ENCODE data around the gene TOMM70. TPM values are rescaled to one million over a fixed set of nuclear protein-coding genes. Genes with fewer than 3 reads are reported as not detected.
A peak's percentile ranks its signal among the peaks of the same experiment; 100 is the strongest.

TOMM70 gene
- total RNA-seq, 1 experiment from 2014 or later: 91.7 TPM

DNA sequence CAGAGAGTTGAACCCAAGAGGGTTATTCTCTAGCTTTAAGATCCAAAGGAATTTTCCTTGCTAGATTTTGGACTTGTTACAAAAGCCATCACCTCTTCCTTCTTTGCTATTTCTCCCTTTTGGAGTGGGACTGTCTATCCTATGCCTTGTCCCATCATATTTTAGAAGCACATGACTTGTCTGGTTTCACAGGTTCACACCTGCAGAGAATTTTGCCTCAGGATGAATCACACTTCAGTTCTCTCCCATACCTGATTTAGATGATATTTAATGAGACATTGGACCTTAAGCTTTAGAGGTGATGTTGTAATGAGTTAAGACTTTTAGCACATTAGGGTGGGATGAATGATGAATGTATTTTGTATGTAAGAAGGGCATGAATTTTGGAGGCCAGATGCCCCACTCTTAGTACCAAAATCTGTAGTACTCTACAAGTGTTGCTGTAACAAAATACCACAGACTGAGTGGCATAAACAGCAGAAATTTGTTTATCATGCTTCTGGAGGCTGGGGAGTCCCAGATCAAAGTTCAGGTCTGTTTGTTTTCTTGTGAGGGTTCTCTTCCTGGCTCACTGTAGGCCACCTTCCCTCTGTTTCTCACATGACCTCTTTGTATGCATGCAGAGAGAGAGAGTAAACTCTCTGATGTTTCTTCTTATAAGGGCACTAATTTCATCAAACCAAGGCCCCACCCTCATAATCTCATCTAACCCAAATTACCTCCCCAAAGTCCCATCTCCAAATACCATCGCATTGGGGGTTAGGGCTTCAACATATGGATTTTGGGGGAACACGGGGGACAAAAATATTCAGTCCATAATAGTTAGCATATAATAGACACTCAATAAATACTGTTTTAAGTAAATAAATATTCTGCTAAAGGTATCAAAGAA is 10.4 kb upstream of the TOMM70 start:
- no peak for DNase-seq (ENCODE audit: low spot score)

GRCh38 chr3:100407977-100408532 is 7.2 kb upstream of the TOMM70 start:
- no peak for DNase-seq (ENCODE audit: low spot score)

DNA sequence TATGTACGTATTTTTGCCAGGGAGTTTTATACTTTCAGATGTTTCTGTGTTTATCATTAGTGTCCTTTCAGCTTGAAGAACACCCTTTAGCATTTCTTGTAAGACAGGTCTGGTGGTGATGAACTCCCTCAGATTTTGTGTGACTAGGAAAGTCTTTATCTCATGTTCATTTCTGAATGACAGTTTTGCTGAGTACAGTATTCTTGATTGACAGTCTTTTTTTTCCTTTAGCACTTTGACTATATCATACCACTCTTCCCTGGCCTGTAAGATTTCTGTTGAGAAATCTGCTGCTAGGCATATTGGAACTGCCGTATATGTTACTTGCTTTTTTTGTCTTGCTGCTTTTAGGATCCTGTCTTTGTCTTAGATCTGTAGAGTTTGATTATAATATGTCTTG is 6.3 kb upstream of the TOMM70 start:
- no peak for DNase-seq (ENCODE audit: low spot score)

DNA sequence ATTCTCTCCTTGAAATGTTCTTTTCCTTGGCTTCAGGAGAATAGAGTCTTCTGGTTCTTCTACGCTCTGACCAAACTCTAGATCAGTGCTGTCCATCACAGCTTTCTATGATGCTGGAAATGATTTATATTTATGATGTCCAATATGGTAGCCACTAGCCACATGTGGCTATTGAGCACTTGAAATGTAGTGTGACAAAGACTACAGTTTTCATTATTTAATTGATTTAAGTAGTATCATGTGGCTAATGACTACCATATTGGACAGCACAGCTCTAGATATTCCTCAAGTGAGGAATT is 3.3 kb upstream of the TOMM70 start:
- DNase-seq (ENCODE audit: low spot score): no peak

GRCh38 chr3:100403362-100404249 is 2.7 kb upstream of the TOMM70 start:
- DNase-seq (ENCODE audit: low spot score): no peak

DNA sequence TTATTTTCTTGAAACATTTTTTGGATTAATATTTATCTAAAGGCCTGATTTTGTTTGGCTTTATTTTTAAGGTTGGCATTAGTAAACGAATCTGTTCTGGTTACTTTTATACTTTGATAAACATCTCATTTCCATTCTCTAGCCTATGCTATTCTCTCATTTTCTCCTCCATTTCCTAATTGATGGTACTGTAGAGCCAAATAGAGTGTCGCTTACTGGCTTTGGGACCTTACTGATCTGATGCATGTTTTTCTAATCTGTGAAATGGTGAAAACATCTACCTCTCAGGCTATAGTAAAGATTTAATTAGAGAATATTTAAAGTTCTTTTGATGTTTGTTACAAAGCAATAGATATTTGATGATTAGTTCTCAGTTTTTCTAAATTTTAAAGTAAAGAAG is 2.0 kb upstream of the TOMM70 start:
- no peak for DNase-seq (ENCODE audit: low spot score)

GRCh38 chr3:100402256-100402655 is 1.4 kb upstream of the TOMM70 start:
- DNase-seq (ENCODE audit: low spot score): peak; percentile 14

GRCh38 chr3:100401674-100402041 is 769 bp upstream of the TOMM70 start:
- DNase-seq (ENCODE audit: low spot score): no peak

DNA sequence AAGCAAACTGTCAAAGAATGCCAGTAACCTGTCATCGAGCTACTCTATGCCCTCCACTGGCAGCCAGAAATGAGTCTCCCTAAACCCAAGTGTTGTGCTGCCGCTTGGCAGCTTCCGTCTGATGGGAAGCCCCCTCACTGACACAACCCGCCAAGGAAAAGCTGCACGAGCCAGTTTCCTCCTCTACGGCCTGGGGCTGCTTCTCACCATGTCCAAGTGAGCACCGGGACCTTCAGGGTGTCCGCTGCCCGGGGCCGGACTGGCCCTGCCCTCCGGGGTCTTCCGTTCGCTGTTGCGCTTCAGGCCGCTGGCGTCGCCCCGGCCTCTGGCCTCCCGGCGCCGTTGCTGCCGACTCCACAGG is 490 bp downstream of the TOMM70 start:
- DNase-seq (ENCODE audit: low spot score): peak; percentile 9

DNA sequence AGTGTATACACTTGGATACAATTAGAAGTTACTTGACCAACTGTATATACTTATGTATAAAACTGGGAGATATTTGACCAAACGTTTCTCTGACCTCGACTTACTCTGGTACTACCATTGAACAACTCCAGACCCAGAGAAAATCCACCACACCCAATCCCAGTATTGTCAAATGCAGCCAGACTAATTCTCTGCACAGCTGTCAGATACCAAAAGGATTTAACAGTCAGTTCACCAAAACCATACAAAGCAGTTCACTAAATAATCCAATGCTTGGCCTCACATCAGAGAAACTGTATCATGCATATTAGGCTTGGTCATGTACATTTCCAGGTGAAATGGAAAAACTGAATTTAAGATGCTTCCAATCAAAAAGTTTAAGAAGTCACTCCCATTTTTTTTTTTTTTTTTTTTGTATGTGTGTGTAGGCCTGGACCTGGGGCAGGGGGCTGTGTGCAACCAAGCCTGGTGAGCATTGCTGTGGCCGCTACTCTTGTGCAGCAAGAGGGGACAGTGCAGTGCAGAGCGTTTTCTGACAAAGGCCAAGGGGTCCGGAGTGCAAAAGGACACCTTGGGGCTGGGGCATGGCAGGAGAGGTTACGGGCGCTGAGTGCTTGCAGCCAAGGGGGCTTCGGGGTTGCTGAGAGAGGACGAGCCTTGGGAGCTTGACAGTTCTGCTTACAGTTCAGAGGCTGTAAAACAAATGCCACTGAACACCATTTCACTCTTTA is 1.4 kb downstream of the TOMM70 start:
- no peak for DNase-seq (ENCODE audit: low spot score)

GRCh38 chr3:100396967-100397366 is 3.9 kb downstream of the TOMM70 start:
- DNase-seq (ENCODE audit: low spot score): no peak

GRCh38 chr3:100395679-100396431 is 5.0 kb downstream of the TOMM70 start:
- DNase-seq (ENCODE audit: low spot score): no peak

GRCh38 chr3:100389025-100389424 is 11.9 kb downstream of the TOMM70 start:
- no peak for DNase-seq (ENCODE audit: low spot score)

GRCh38 chr3:100386437-100387074 is 14.3 kb downstream of the TOMM70 start:
- no peak for DNase-seq (ENCODE audit: low spot score)

- DNase-seq (ENCODE audit: low spot score): no peak
These were observed 16.0 kb downstream of the TOMM70 start for GRCh38 chr3:100384733-100385525.

- no peak for DNase-seq (ENCODE audit: low spot score)
These were observed 24.6 kb downstream of the TOMM70 start for GRCh38 chr3:100376301-100376700.

DNA sequence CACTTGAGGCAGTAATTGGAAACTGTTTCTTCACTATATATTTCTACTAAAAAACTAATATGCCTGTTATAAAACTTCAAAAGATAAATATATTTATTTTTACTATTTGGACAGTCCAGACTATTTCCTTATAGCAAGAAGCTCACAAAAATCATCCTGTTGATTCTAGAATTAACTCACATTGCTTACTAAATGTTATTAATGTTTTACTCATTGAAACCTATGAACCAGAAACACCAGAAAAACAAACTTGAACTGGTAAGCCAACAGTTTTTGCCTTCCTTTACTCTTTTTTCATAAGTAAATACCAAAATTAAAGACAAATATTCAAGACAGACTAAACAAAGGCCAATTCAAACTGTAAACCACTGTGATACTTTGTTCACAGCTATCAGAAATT is 26.4 kb downstream of the TOMM70 start:
- DNase-seq (ENCODE audit: low spot score): no peak

DNA sequence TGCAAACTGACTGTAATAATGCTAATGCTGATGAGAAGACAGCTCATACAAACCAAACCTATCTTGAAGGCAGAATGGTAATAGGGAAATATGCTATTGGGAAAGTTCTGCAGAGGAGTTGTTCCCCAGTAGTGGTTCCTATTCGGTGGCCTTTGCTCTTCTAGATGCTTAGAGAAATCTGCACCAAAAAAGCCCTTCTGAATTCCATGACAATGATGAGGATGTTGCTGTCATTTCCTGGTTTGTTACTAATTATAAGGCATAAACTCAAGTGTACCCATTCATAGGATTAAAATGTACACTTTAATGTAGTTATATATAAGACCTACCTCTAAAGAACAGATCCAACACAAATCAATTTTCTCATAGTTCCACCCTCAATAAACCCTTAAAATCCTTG is 30.1 kb downstream of the TOMM70 start:
- DNase-seq (ENCODE audit: low spot score): no peak

DNA sequence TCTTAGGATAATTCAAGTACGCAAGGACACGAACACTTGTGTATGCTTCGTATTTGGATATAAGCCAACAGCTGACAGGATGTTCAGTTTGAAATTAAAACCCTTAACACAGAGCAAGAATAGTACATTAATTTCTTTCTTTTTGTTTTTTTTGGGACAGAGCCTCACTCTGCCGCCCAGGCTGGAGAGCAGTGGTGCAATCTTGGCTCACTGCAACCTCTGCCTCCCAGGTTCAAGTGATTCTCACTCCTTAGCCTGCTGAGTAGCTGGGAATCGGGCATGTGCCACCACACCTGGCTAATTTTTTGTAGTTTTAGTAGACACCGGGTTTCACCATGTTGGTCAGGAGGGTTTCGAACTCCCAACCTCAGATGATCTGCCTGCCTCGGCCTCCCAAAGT is 32.4 kb downstream of the TOMM70 start:
- no peak for DNase-seq (ENCODE audit: low spot score)

DNA sequence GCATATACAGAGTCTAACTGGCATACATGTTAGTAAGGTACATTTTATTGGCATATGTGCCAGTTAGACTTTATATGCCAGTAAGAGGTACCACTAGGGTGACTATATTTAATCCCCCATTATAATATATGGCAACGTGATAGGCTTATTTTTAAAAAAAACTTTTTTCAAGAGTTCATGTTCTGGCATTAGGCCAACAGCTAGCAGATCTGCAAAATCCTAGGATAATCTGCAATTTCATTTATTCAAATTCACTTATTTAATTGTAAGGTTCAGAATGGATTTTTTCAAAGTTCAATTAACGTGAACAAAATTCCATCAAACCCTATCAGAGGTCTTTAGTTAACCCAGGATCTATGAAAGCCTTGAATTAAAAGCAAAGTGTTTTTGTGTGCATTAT is 34.5 kb downstream of the TOMM70 start:
- DNase-seq (ENCODE audit: low spot score): no peak
